H1 (cell line): ENCODE results near the gene ZNF536. TPM values are rescaled to one million over a fixed set of nuclear protein-coding genes. Genes with fewer than 3 reads are reported as not detected.

Source experiments
- CTCF ChIA-PET: fragments of 300-600 bp; sonication (Branson Sonifier 250); formaldehyde crosslinking; loops from one replicate; lab custom pipeline; 2021; ENCODE audit not compliant: partially characterized antibody; lab: Charles Lee
- POLR2A ChIA-PET: fragments of 300-600 bp; sonication (Branson Sonifier 250); formaldehyde crosslinking; loops from one replicate; lab custom pipeline; 2021; ENCODE audit warnings: inconsistent platforms; ENCODE audit not compliant: partially characterized antibody; lab: Charles Lee
- DNase-seq, 2 experiments: peaks; one replicate each; pipeline versions ENCODE4 v3.0.0 to v3.0.0-alpha.2; 2010 to 2022; ENCODE audit warnings: low spot score in 2 of 2, low read depth in 1 of 2, mixed read lengths in 1 of 2
- FAIRE-seq: peaks from 2 replicates; lab custom pipeline; 2011; peaks lifted over from hg19 to GRCh38; lab: Jason Lieb, UNC
- H2AFZ ChIP-seq: 2 replicates; pipeline ENCODE4 v1.8.1; 2012; ENCODE audit warnings: low read length, inconsistent platforms
- H2AK5ac ChIP-seq: 2 replicates; pipeline ENCODE4 v1.6.1; 2013; ENCODE audit warnings: low read depth, low read length
- H2BK120ac ChIP-seq: replicated peaks from 2 replicates; pipeline ENCODE3; 2013; ENCODE audit warnings: low read depth, low read length, inconsistent platforms
- H2BK12ac ChIP-seq: 2 replicates; pipeline ENCODE4 v1.6.1; 2013; ENCODE audit warnings: low read depth, low read length
- H2BK15ac ChIP-seq: 2 replicates; pipeline ENCODE4 v1.6.1; 2013; ENCODE audit warnings: low read length
- H2BK20ac ChIP-seq: 2 replicates; pipeline ENCODE4 v1.6.1; 2013; ENCODE audit warnings: low read length
- H2BK5ac ChIP-seq: 2 replicates; pipeline ENCODE4 v1.6.1; 2013; ENCODE audit warnings: low read depth, low read length
- H3K14ac ChIP-seq: 2 replicates; pipeline ENCODE4 v1.6.1; 2013; ENCODE audit warnings: inconsistent platforms; ENCODE audit not compliant: insufficient read length
- H3K18ac ChIP-seq: 2 replicates; pipeline ENCODE4 v1.6.1; 2013; ENCODE audit warnings: low read length; ENCODE audit errors: extremely low read depth
- H3K23ac ChIP-seq: 2 replicates; pipeline ENCODE4 v1.6.1; 2013; ENCODE audit warnings: inconsistent platforms; ENCODE audit not compliant: insufficient read length
- H3K23me2 ChIP-seq: 2 replicates; pipeline ENCODE4 v1.6.1; 2013; ENCODE audit warnings: low read depth, low read length
- H3K27ac ChIP-seq: 2 replicates; pipeline ENCODE4 v1.6.1; 2011; ENCODE audit warnings: low read depth, low read length, inconsistent platforms
- H3K27me3 ChIP-seq, 4 experiments: replicated peaks in 1 of 4; 1 replicate in 1 of 4; 2 replicates in 3 of 4; pipeline versions ENCODE4 v1.6.1 to v1.8.1; 2011 to 2013; ENCODE audit warnings: low read length in 3 of 4, mild to moderate bottlenecking in 3 of 4, inconsistent platforms in 2 of 4, mixed read lengths in 2 of 4, moderate library complexity in 1 of 4; ENCODE audit not compliant: control insufficient read depth in 3 of 4, insufficient read depth in 3 of 4; ENCODE audit errors: extremely low read depth in 1 of 4
- H3K36me3 ChIP-seq, 4 experiments: 2 replicates each; pipeline versions ENCODE4 v1.6.1 to v1.8.1; 2011 to 2013; ENCODE audit warnings: mild to moderate bottlenecking in 4 of 4, low read length in 3 of 4, moderate library complexity in 2 of 4, control low read depth in 1 of 4, inconsistent platforms in 1 of 4; ENCODE audit not compliant: insufficient read depth in 4 of 4, control insufficient read depth in 2 of 4
- H3K4ac ChIP-seq: replicated peaks from 2 replicates; pipeline ENCODE3; 2013; ENCODE audit warnings: low read length, low read depth, mixed read lengths, inconsistent platforms; ENCODE audit not compliant: insufficient read length
- H3K4me1 ChIP-seq, 4 experiments: replicated peaks in 1 of 4; 1 replicate in 1 of 4; 2 replicates in 3 of 4; pipeline versions ENCODE4 v1.6.1 to v1.8.1; 2011 to 2013; ENCODE audit warnings: low read length in 3 of 4, inconsistent platforms in 2 of 4, mixed read lengths in 1 of 4; ENCODE audit not compliant: insufficient read depth in 4 of 4, control insufficient read depth in 3 of 4
- H3K4me2 ChIP-seq, 2 experiments: 2 replicates each; pipeline versions ENCODE4 v1.6.1 to v1.8.1; 2011 to 2013; ENCODE audit warnings: low read depth in 2 of 2, low read length in 2 of 2, control low read depth in 1 of 2, inconsistent platforms in 1 of 2, mild to moderate bottlenecking in 1 of 2; ENCODE audit not compliant: insufficient read depth in 1 of 2
- H3K4me3 ChIP-seq, 4 experiments: fragments of 200-600, 300-600 bp in 1 of 4; sonication (generic), shearing (Covaris generic), sonication (Bioruptor Twin) in 1 of 4; 2 replicates each; pipeline versions ENCODE4 v1.5.1 to v1.8.1; 2011 to 2016; ENCODE audit warnings: low read length in 4 of 4, low read depth in 3 of 4, control low read depth in 2 of 4, inconsistent platforms in 2 of 4, mild to moderate bottlenecking in 2 of 4, mixed read lengths in 1 of 4, moderate library complexity in 1 of 4; ENCODE audit not compliant: insufficient read depth in 2 of 4; ENCODE audit errors: extremely low read depth in 1 of 4
- H3K56ac ChIP-seq: replicated peaks from 2 replicates; pipeline ENCODE3; 2013; ENCODE audit warnings: low read depth, mild to moderate bottlenecking, mixed read lengths, low read length, inconsistent platforms; ENCODE audit not compliant: insufficient read length
- H3K79me1 ChIP-seq: 2 replicates; pipeline ENCODE4 v1.6.1; 2013; ENCODE audit warnings: low read depth, low read length, control low read depth
- H3K79me2 ChIP-seq, 2 experiments: 2 replicates each; pipeline versions ENCODE4 v1.6.1 to v1.8.1; 2012 to 2013; ENCODE audit warnings: low read length in 2 of 2, mild to moderate bottlenecking in 2 of 2, inconsistent platforms in 1 of 2; ENCODE audit not compliant: insufficient read depth in 2 of 2, control insufficient read depth in 1 of 2
- H3K9ac ChIP-seq, 4 experiments: replicated peaks in 1 of 4; 1 replicate in 1 of 4; 2 replicates in 3 of 4; pipeline versions ENCODE4 v1.6.1 to v1.8.1; 2011 to 2013; ENCODE audit warnings: low read depth in 3 of 4, low read length in 3 of 4, control low read depth in 2 of 4, mild to moderate bottlenecking in 2 of 4, moderate library complexity in 2 of 4, inconsistent platforms in 1 of 4; ENCODE audit errors: extremely low read depth in 1 of 4
- H3K9me3 ChIP-seq, 2 experiments: 2 replicates each; pipeline versions ENCODE4 v1.6.1 to v1.8.1; 2012 to 2013; ENCODE audit warnings: mild to moderate bottlenecking in 2 of 2, moderate library complexity in 2 of 2, control low read depth in 1 of 2, inconsistent platforms in 1 of 2, low read depth in 1 of 2, low read length in 1 of 2, mixed read lengths in 1 of 2; ENCODE audit not compliant: insufficient read depth in 2 of 2
- H4K20me1 ChIP-seq, 2 experiments: replicated peaks in 1 of 2; 2 replicates each; pipeline versions ENCODE3 to v1.8.1; 2011 to 2013; ENCODE audit warnings: inconsistent platforms in 2 of 2, low read length in 2 of 2, mild to moderate bottlenecking in 1 of 2; ENCODE audit not compliant: insufficient read depth in 2 of 2, control insufficient read depth in 1 of 2
- H4K5ac ChIP-seq: 2 replicates; pipeline ENCODE4 v1.6.1; 2013; ENCODE audit warnings: low read length, low read depth, mixed read lengths, inconsistent platforms; ENCODE audit not compliant: insufficient read length
- H4K8ac ChIP-seq: 2 replicates; pipeline ENCODE4 v1.8.0; 2013; ENCODE audit warnings: mild to moderate bottlenecking, moderate library complexity, low read length, inconsistent platforms; ENCODE audit not compliant: insufficient read depth; ENCODE audit errors: extremely low read depth
- H4K91ac ChIP-seq: replicated peaks from 2 replicates; pipeline ENCODE3; 2013; ENCODE audit warnings: low read length, mixed read lengths, inconsistent platforms; ENCODE audit not compliant: insufficient read length
- BACH1 ChIP-seq: IDR thresholded peaks from 2 replicates; pipeline ENCODE4 v1.6.1; 2012; ENCODE audit warnings: low read length, improper control_type of control experiment
- CEBPB ChIP-seq: IDR thresholded peaks from 2 replicates; pipeline ENCODE4 v1.6.1; 2012; ENCODE audit warnings: low read depth, low read length
- EP300 ChIP-seq, 2 experiments: IDR thresholded peaks; 1 replicate in 1 of 2; 2 replicates in 1 of 2; pipeline ENCODE4 v1.6.1; 2011 to 2012; ENCODE audit warnings: low read depth in 2 of 2, low read length in 2 of 2, mild to moderate bottlenecking in 2 of 2, borderline replicate concordance in 1 of 2, inconsistent platforms in 1 of 2, moderate library complexity in 1 of 2
- MAFK ChIP-seq: IDR thresholded peaks from 2 replicates; pipeline ENCODE4 v1.6.1; 2012; ENCODE audit warnings: low read depth, mild to moderate bottlenecking, improper control_type of control experiment, low read length
- RXRA ChIP-seq: IDR thresholded peaks from 2 replicates; pipeline ENCODE4 v1.6.1; 2011; ENCODE audit warnings: low read depth, mild to moderate bottlenecking, low read length, moderate library complexity; ENCODE audit not compliant: insufficient read depth
- WGBS, 2 experiments: shearing (Covaris generic) in 1 of 2; methylation state at CpG; one replicate each; pipeline versions ENCODE4 v1.1.6 to v1.1.7; 2013 to 2015; ENCODE audit warnings: low lambda C conversion rate in 2 of 2, mixed read lengths in 2 of 2, inconsistent platforms in 1 of 2, low coverage in 1 of 2, missing lambda C conversion rate in 1 of 2; ENCODE audit not compliant: insufficient replicate concordance in 2 of 2, insufficient coverage in 1 of 2, insufficient read length in 1 of 2; ENCODE audit errors: extremely low coverage in 1 of 2, missing lambda C conversion rate in 1 of 2; 5-methylcytosine and 5-hydroxymethylcytosine counted together
- polyA plus RNA-seq, 7 experiments: library from polyadenylated mRNA; depleted of rRNA in 3 of 7; stranded (reverse) in 5 of 7; unstranded in 2 of 7; fragments of >200 nt in 5 of 7; fragments of 200-250 nt in 2 of 7; gene quantifications; 1 replicate in 5 of 7; 2 replicates in 1 of 7; 4 replicates in 1 of 7; pipeline versions ENCODE4 v1.2.1 to v1.2.3, GENCODE V29; 2011 to 2013; ENCODE audit warnings: missing spikeins in 2 of 7, mixed read lengths in 2 of 7
- total RNA-seq: library from RNA; stranded (reverse); fragmentation: NEBNext Ultra II Directional; extraction: Animal tissue kit (Norgen Biotek cat#: 25700); gene quantifications from 2 replicates; pipeline ENCODE4 v1.2.1, GENCODE V29; 2021

ZNF536 gene
- total and polyA plus RNA-seq, 2 of the 8 experiments (the other 6 are each of a cell fraction or from before 2014, with no cell fraction given) = 0.09 to 0.11 TPM

- no peak overlapping the region for H3K23ac ChIP-seq
- no peaks in the 10 kb centered on the region for H3K9me3 ChIP-seq
- no peak overlapping the region for H3K27ac ChIP-seq
- H2BK120ac ChIP-seq = no peak overlapping the region
- H3K79me2 ChIP-seq = no peaks in the 10 kb centered on the region
- WGBS, 2 experiments = 94% methylated on average over 8 of the region's 8 CpGs; no CpG with 5 or more reads in 1 of the 2 experiments
- no peak overlapping the region for H4K91ac ChIP-seq
- CTCF ChIA-PET = interaction anchor here (0.7 kb wide), 1 partner anchor 54 kb away, joined by 3 read pairs; no protein-coding TSS in a partner anchor
- TF ChIP-seq EP300 (IDR thresholded peaks at IDR 0.05; ENCODE audit: borderline replicate concordance in 1 of 2, low read depth in 2 of 2, low read length in 2 of 2) (no peak), RXRA (no peak), BACH1 (0 out of 2 replicates have a peak, but pooled peaks have one; percentile 37), MAFK (peak; percentile 90), CEBPB (no peak)
- POLR2A ChIA-PET = no interaction called here
- H2BK20ac ChIP-seq = no peak overlapping the region
- DNase-seq = no peak
- no peak overlapping the region for H2AK5ac ChIP-seq
- H3K14ac ChIP-seq = no peak overlapping the region
- H3K23me2 ChIP-seq = no peaks in the 10 kb centered on the region
- no peak overlapping the region for H3K56ac ChIP-seq
- H2BK15ac ChIP-seq = no peak overlapping the region
- no peak overlapping the region for H2BK12ac ChIP-seq
- no peaks in the 10 kb centered on the region for H3K36me3 ChIP-seq
- H3K4me1 ChIP-seq = peaks cover 0 to 4% (median 2%) of the 10 kb centered on the region in 4 experiments; a peak in 1 of 7 replicates
- H3K4me2 ChIP-seq = no peak overlapping the region
- no peak overlapping the region for H3K9ac ChIP-seq
- no peak overlapping the region for H3K4ac ChIP-seq
- H2AFZ ChIP-seq = no peak overlapping the region
- FAIRE-seq = no peak
- no peak overlapping the region for H3K4me3 ChIP-seq
- H3K79me1 ChIP-seq = no peaks in the 10 kb centered on the region
- H2BK5ac ChIP-seq = no peak overlapping the region
- no peaks in the 10 kb centered on the region for H3K27me3 ChIP-seq
- no peak overlapping the region for H4K8ac ChIP-seq
- H3K18ac ChIP-seq = no peak overlapping the region
- no peak overlapping the region for H4K5ac ChIP-seq
- no peaks in the 10 kb centered on the region for H4K20me1 ChIP-seq
These were observed 156.7 kb downstream of the ZNF536 start for GRCh38 chr19:30528919-30529318.
